ENCODE measurements around the gene TRMT1.

The TRMT1 gene

GRCh38 chr19:13101590-13102415 lies 14.7 kb downstream of the TRMT1 start:
- DNase-seq: no peak

GRCh38 chr19:13100841-13101589 lies 15.5 kb downstream of the TRMT1 start:
- DNase-seq: no peak

- DNase-seq: peak; percentile 71
Measured at GRCh38 chr19:13100031-13100588, 16.4 kb downstream of the TRMT1 start.

- peak; percentile 83 for DNase-seq
Measured at GRCh38 chr19:13099073-13099999, 17.2 kb downstream of the TRMT1 start.

GRCh38 chr19:13098277-13099072 lies 18.1 kb downstream of the TRMT1 start:
- DNase-seq: no peak

- peak; percentile 51 for DNase-seq
Measured at GRCh38 chr19:13097463-13098258, 18.9 kb downstream of the TRMT1 start.

- DNase-seq: no peak
Measured at GRCh38 chr19:13097033-13097462, 19.5 kb downstream of the TRMT1 start.

GRCh38 chr19:13095934-13096927 lies 20.3 kb downstream of the TRMT1 start:
- DNase-seq: no peak

GRCh38 chr19:13095393-13095784 lies 21.2 kb downstream of the TRMT1 start:
- DNase-seq: no peak

GRCh38 chr19:13094771-13095392 lies 21.7 kb downstream of the TRMT1 start:
- no peak for DNase-seq

- no peak for DNase-seq
Measured at GRCh38 chr19:13094106-13094504, 22.4 kb downstream of the TRMT1 start.

- peak; percentile 84 for DNase-seq
Measured at GRCh38 chr19:13093407-13094105, 23.0 kb downstream of the TRMT1 start.

- DNase-seq: no peak
Measured at GRCh38 chr19:13092606-13093235, 23.8 kb downstream of the TRMT1 start.

GRCh38 chr19:13092158-13092543 lies 24.4 kb downstream of the TRMT1 start:
- no peak for DNase-seq

- DNase-seq: no peak
Measured at GRCh38 chr19:13091400-13092157, 25.0 kb downstream of the TRMT1 start.

- no peak for DNase-seq
Measured at GRCh38 chr19:13090511-13091231, 25.9 kb downstream of the TRMT1 start.

All from stimulated activated CD4-positive, alpha-beta T cell treated with anti-CD3 and anti-CD28 coated beads, Interleukin-15, amount 100 ng/mL, for 24 hours (primary cell).